Loucy (cell line): ENCODE results near the gene BBS5.

Experiments
- H2AFZ ChIP-seq: fragments of 200-600 bp; sonication (generic); 2 replicates; pipeline ENCODE4 v1.6.0; 2016; ENCODE audit warnings: antibody characterized with exemption, mild to moderate bottlenecking, low read length, moderate library complexity
- H3F3A ChIP-seq: fragments of 200-600 bp; 2 replicates; pipeline ENCODE4 v1.6.0; 2016; ENCODE audit warnings: antibody characterized with exemption, low read depth, mild to moderate bottlenecking
- H3K27me3 ChIP-seq: fragments of 200-600 bp; sonication (generic); 2 replicates; pipeline ENCODE4 v1.6.1; 2014; ENCODE audit warnings: low read length, mild to moderate bottlenecking; ENCODE audit not compliant: insufficient read depth, poor library complexity, severe bottlenecking
- H3K36me3 ChIP-seq: fragments of 200-600 bp; sonication (generic); 2 replicates; pipeline ENCODE4 v1.6.1; 2016; ENCODE audit warnings: low read length; ENCODE audit not compliant: insufficient read depth
- H3K4me1 ChIP-seq: fragments of 200-600 bp; sonication (generic); 2 replicates; pipeline ENCODE4 v1.5.1; 2014; ENCODE audit warnings: low read length, mild to moderate bottlenecking; ENCODE audit not compliant: insufficient read depth, poor library complexity, severe bottlenecking
- H3K4me2 ChIP-seq: fragments of 200-600 bp; sonication (generic); 2 replicates; pipeline ENCODE4 v1.6.0; 2014; ENCODE audit warnings: antibody characterized with exemption, low read length, low read depth, mild to moderate bottlenecking; ENCODE audit not compliant: poor library complexity, severe bottlenecking
- H3K4me3 ChIP-seq: fragments of 200-600 bp; sonication (generic); 2 replicates; pipeline ENCODE4 v1.5.1; 2014; ENCODE audit warnings: low read length, mild to moderate bottlenecking, mixed read lengths; ENCODE audit not compliant: poor library complexity, severe bottlenecking
- H3K79me2 ChIP-seq: fragments of 200-600 bp; sonication (generic); 2 replicates; pipeline ENCODE4 v1.6.1; 2014; ENCODE audit warnings: low read length; ENCODE audit not compliant: insufficient read depth
- H3K9ac ChIP-seq: fragments of 200-600 bp; sonication (generic); 2 replicates; pipeline ENCODE4 v1.6.0; 2014; ENCODE audit warnings: mild to moderate bottlenecking, low read depth, low read length, moderate library complexity; ENCODE audit not compliant: poor library complexity, severe bottlenecking
- H3K9me2 ChIP-seq: fragments of 200-600 bp; sonication (generic); replicated peaks from 2 replicates; pipeline ENCODE4 v1.6.1; 2016; ENCODE audit warnings: low read depth, low read length, mixed read lengths
- H3K9me3 ChIP-seq: fragments of 200-600 bp; sonication (generic); 2 replicates; pipeline ENCODE4 v1.6.1; 2014; ENCODE audit warnings: mild to moderate bottlenecking, antibody characterized with exemption, low read length, low read depth; ENCODE audit not compliant: insufficient read depth
- H4K20me1 ChIP-seq: fragments of 200-600 bp; sonication (generic); 2 replicates; pipeline ENCODE4 v1.6.0; 2014; ENCODE audit warnings: antibody characterized with exemption, low read length, mild to moderate bottlenecking; ENCODE audit not compliant: insufficient read depth, poor library complexity, severe bottlenecking
- EZH2phosphoT487 ChIP-seq: fragments of 200-600 bp; IDR thresholded peaks from 2 replicates; pipeline ENCODE4 v1.6.1; 2018; ENCODE audit warnings: antibody characterized with exemption, mild to moderate bottlenecking, moderate library complexity, borderline replicate concordance
- TF ChIP-seq, protein P1 (sequence below): fragments of 200-600 bp; sonication (generic); conservative IDR thresholded peaks from 2 replicates; pipeline ENCODE4 v1.5.1; 2014; ENCODE audit warnings: mild to moderate bottlenecking, antibody characterized with exemption, low read length

The BBS5 gene

DNA sequence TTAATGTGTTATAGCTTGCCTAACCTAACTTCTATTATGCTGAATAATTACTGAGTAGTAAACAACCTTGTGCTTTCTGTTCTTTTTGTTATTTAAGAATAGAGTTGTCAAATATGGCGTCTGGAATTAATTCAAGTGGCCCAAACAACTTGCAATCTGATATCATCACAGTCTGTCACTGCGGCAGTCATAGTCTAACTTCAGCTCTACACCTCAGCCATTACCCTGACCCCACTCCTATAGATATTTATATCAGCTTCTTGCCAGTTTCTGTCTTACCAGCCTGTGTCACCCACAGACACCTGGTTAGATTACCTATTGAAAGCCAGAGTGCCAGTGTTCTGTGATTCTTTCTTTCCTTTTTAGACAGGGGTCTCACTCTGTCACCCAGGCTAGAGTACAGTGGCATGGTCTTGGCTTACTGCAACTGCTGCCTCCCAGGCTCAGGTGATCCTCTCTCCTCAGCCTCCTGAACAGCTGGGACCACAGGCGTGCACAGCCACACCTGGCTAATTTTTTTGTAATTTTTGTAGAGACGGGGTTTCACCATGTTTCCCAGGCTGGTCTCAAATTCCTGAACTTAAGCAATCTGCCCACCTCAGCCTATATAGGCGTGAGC, 16.1 kb downstream of the BBS5 start:
- Histone ChIP-seq H3K9me3 (no peaks in the 10 kb centered on the region), H3K79me2 (no peaks in the 10 kb centered on the region), H3K4me1 (no peaks in the 10 kb centered on the region), H3K4me2 (no peak overlapping the region), H3K36me3 (no peaks in the 10 kb centered on the region), H3K9ac (no peak overlapping the region), H3K27me3 (no peaks in the 10 kb centered on the region), H3K4me3 (no peak overlapping the region), H3K9me2 (no peaks in the 10 kb centered on the region), H4K20me1 (no peaks in the 10 kb centered on the region), H3F3A (no peaks in the 10 kb centered on the region), H2AFZ (no peak overlapping the region)
- TF ChIP-seq, protein P1, sequence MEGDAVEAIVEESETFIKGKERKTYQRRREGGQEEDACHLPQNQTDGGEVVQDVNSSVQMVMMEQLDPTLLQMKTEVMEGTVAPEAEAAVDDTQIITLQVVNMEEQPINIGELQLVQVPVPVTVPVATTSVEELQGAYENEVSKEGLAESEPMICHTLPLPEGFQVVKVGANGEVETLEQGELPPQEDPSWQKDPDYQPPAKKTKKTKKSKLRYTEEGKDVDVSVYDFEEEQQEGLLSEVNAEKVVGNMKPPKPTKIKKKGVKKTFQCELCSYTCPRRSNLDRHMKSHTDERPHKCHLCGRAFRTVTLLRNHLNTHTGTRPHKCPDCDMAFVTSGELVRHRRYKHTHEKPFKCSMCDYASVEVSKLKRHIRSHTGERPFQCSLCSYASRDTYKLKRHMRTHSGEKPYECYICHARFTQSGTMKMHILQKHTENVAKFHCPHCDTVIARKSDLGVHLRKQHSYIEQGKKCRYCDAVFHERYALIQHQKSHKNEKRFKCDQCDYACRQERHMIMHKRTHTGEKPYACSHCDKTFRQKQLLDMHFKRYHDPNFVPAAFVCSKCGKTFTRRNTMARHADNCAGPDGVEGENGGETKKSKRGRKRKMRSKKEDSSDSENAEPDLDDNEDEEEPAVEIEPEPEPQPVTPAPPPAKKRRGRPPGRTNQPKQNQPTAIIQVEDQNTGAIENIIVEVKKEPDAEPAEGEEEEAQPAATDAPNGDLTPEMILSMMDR, result no peak
- no peak for TF ChIP-seq EZH2phosphoT487

DNA sequence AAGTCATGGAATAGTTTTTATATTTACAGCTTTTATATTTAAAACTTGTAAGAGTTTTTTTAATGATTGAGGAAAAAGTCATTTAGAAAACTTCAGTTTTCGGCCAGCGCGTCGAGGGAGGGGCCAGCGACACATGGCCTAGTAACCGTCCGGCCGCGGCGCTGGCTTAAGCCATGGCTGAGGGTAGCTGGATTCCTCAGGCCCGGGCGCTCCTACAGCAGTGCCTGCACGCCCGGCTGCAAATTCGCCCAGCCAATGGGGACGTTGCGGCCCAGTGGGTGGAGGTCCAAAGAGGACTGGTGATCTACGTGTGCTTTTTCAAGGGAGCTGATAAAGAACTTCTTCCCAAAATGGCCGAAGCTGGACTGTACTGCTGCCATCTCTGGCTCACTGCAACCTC, 25.4 kb downstream of the BBS5 start:
- Histone ChIP-seq H3K4me3 (no peak overlapping the region), H3F3A (no peaks in the 10 kb centered on the region), H3K4me2 (no peak overlapping the region), H3K9me3 (no peaks in the 10 kb centered on the region), H3K79me2 (no peaks in the 10 kb centered on the region), H3K9ac (no peak overlapping the region), H3K36me3 (no peaks in the 10 kb centered on the region), H3K9me2 (no peaks in the 10 kb centered on the region), H2AFZ (no peak overlapping the region), H3K27me3 (no peaks in the 10 kb centered on the region), H3K4me1 (peaks cover 4% of the 10 kb centered on the region), H4K20me1 (no peaks in the 10 kb centered on the region)
- TF ChIP-seq EZH2phosphoT487, result no peak
- TF ChIP-seq, protein P1, result no peak

DNA sequence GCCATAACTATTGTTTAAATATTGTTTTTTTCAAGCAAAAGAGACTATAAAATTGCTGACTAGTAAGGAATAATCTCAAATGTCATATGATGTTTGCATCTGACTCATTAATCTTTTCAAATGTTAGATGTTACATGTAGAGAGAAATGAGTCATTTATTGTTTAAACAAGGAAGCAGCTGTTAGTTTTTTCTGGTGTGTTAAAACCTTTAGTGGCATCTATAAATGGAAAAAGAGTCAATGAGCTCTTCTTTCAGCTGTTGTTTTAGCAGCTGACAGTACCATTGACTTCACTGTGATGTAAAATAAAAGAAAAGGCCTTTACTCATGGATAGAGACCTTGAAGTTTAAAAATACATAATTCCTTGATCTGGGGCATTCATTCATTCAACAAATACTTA, 28.4 kb downstream of the BBS5 start:
- Histone ChIP-seq H3K27me3 (no peaks in the 10 kb centered on the region), H3K9ac (no peak overlapping the region), H3K4me2 (no peak overlapping the region), H3K79me2 (no peaks in the 10 kb centered on the region), H3K4me1 (peaks cover 4% of the 10 kb centered on the region), H3F3A (no peaks in the 10 kb centered on the region), H3K36me3 (no peaks in the 10 kb centered on the region), H3K9me2 (no peaks in the 10 kb centered on the region), H4K20me1 (no peaks in the 10 kb centered on the region), H2AFZ (no peak overlapping the region), H3K4me3 (no peak overlapping the region), H3K9me3 (no peaks in the 10 kb centered on the region)
- TF ChIP-seq, protein P1, result no peak
- TF ChIP-seq EZH2phosphoT487, result no peak
